ENCODE results near the gene PSMD1. TPM values are rescaled to one million over a fixed set of nuclear protein-coding genes. Genes with fewer than 3 reads are reported as not detected.
"Not testable (repeated sequence)": the region's sequence is repeated elsewhere in the genome, so short reads cannot be mapped to it uniquely, and the experiment has no call there.

Gene PSMD1
- total RNA-seq, 1 donor from 2014 or later: 45.3 TPM

GRCh38 chr2:231152800-231153557 lies 96.3 kb downstream of the PSMD1 start:
- DNase-seq (ENCODE audit: low spot score): no peak

- no peak for DNase-seq (ENCODE audit: low spot score)
Observed at GRCh38 chr2:231159306-231159705, 102.6 kb downstream of the PSMD1 start.

- DNase-seq (ENCODE audit: low spot score): no peak
Observed at GRCh38 chr2:231160701-231161100, 104.0 kb downstream of the PSMD1 start.

GRCh38 chr2:231161252-231161839 lies 104.7 kb downstream of the PSMD1 start:
- DNase-seq (ENCODE audit: low spot score): no peak

GRCh38 chr2:231161877-231162329 lies 105.2 kb downstream of the PSMD1 start:
- DNase-seq (ENCODE audit: low spot score): peak; percentile 69

GRCh38 chr2:231163011-231163410 lies 106.3 kb downstream of the PSMD1 start:
- DNase-seq (ENCODE audit: low spot score): no peak

GRCh38 chr2:231163414-231164095 lies 106.9 kb downstream of the PSMD1 start:
- no peak for DNase-seq (ENCODE audit: low spot score)

- DNase-seq (ENCODE audit: low spot score): no peak
Observed at GRCh38 chr2:231167745-231168459, 111.2 kb downstream of the PSMD1 start.

- DNase-seq (ENCODE audit: low spot score): no peak
Observed at GRCh38 chr2:231168460-231169139, 111.9 kb downstream of the PSMD1 start.

- peak; percentile 41 for DNase-seq (ENCODE audit: low spot score)
Observed at GRCh38 chr2:231169488-231169887, 112.8 kb downstream of the PSMD1 start.

- peak; percentile 90 for DNase-seq (ENCODE audit: low spot score)
Observed at GRCh38 chr2:231170055-231170454, 113.4 kb downstream of the PSMD1 start.

GRCh38 chr2:231172025-231172424 lies 115.4 kb downstream of the PSMD1 start:
- no peak for DNase-seq (ENCODE audit: low spot score)

- DNase-seq (ENCODE audit: low spot score): no peak
Observed at GRCh38 chr2:231174211-231174651, 117.6 kb downstream of the PSMD1 start.

GRCh38 chr2:231176066-231176465 lies 119.4 kb downstream of the PSMD1 start:
- DNase-seq (ENCODE audit: low spot score): no peak

GRCh38 chr2:231177156-231178025 lies 120.7 kb downstream of the PSMD1 start:
- DNase-seq (ENCODE audit: low spot score): no peak

- DNase-seq (ENCODE audit: low spot score): not testable (repeated sequence)
Observed at GRCh38 chr2:231178805-231179204, 122.1 kb downstream of the PSMD1 start.

GRCh38 chr2:231181860-231182512 lies 125.3 kb downstream of the PSMD1 start:
- no peak for DNase-seq (ENCODE audit: low spot score)

- DNase-seq (ENCODE audit: low spot score): no peak
Observed at GRCh38 chr2:231182513-231182899, 125.8 kb downstream of the PSMD1 start.

- no peak for DNase-seq (ENCODE audit: low spot score)
Observed at GRCh38 chr2:231183851-231184250, 127.2 kb downstream of the PSMD1 start.

GRCh38 chr2:231184319-231184718 lies 127.7 kb downstream of the PSMD1 start:
- no peak for DNase-seq (ENCODE audit: low spot score)
